K562 (cell line): ENCODE measurements around the gene TRAF3. TPM values are rescaled to one million over a fixed set of nuclear protein-coding genes. Genes with fewer than 3 reads are reported as not detected.
A peak's percentile ranks its signal among the peaks of the same experiment; 100 is the strongest.

Experiments
- ATAC-seq: fragments of 200-7000 bp; cut with Tn5 transposase; 3 replicates; pipeline ENCODE4 v1.9.1; 2020; ENCODE audit warnings: moderate library complexity
- BruUV-seq: library from RNA; stranded (reverse); fragments of 400-500 nt; replicated peaks from 2 replicates; lab custom pipeline; 2021; lab: Mats Ljungman, UMichigan
- CTCF ChIA-PET: fragments of 300-600 bp; formaldehyde crosslinking; extraction: SDS; loops from one replicate; lab custom pipeline; 2021; ENCODE audit warnings: low intra/inter-chr PET ratio; lab: Yijun Ruan, JAX
- POLR2A ChIA-PET: fragments of 300-600, 350-650 bp; sonication (Branson Sonifier 250); formaldehyde crosslinking; extraction: SDS; loops from one replicate; lab custom pipeline; 2021; ENCODE audit warnings: antibody characterized with exemption, inconsistent platforms; lab: Yijun Ruan, JAX
- DNase-seq, 4 experiments: peaks; one replicate each; pipeline versions ENCODE4 v3.0.0 to v3.0.0-alpha.2; 2011 to 2018; ENCODE audit warnings: low spot score in 3 of 4, mixed read lengths in 3 of 4; ENCODE audit errors: extremely low read depth in 1 of 4
- FAIRE-seq: peaks from 2 replicates; lab custom pipeline; 2011; peaks lifted over from hg19 to GRCh38; lab: Jason Lieb, UNC
- H2AFZ ChIP-seq: 2 replicates; pipeline ENCODE4 v1.6.0; 2011; ENCODE audit warnings: low read depth, low read length, control low read depth, inconsistent platforms
- H3K27ac ChIP-seq: fragments of 200-600 bp; 3 replicates; pipeline ENCODE4 v1.8.0; 2011; ENCODE audit warnings: low read depth, mild to moderate bottlenecking, control low read depth, inconsistent platforms, low read length, moderate library complexity, mixed read lengths; ENCODE audit errors: extremely low read depth
- H3K27me3 ChIP-seq, 2 experiments: fragments of 300-600 bp in 1 of 2; 2 replicates in 1 of 2; 3 replicates in 1 of 2; pipeline versions ENCODE4 v1.6.0 to v1.8.0; 2011; ENCODE audit warnings: inconsistent platforms in 2 of 2, low read length in 2 of 2, mild to moderate bottlenecking in 1 of 2, mixed read lengths in 1 of 2, moderate library complexity in 1 of 2; ENCODE audit not compliant: control insufficient read depth in 2 of 2, insufficient read depth in 2 of 2
- H3K36me3 ChIP-seq: fragments of 300-600 bp; 3 replicates; pipeline ENCODE4 v1.8.0; 2011; ENCODE audit warnings: mild to moderate bottlenecking, low read length, inconsistent platforms; ENCODE audit not compliant: control insufficient read depth, insufficient read depth
- H3K4me1 ChIP-seq, 2 experiments: fragments of 200-600 bp in 1 of 2; replicated peaks in 1 of 2; 2 replicates in 1 of 2; 3 replicates in 1 of 2; pipeline versions ENCODE4 v1.5.1 to v1.8.0; 2011; ENCODE audit warnings: inconsistent platforms in 2 of 2, low read length in 2 of 2, mild to moderate bottlenecking in 1 of 2, mixed read lengths in 1 of 2, moderate library complexity in 1 of 2; ENCODE audit not compliant: control insufficient read depth in 2 of 2, insufficient read depth in 2 of 2
- H3K4me2 ChIP-seq: 2 replicates; pipeline ENCODE4 v1.6.1; 2011; ENCODE audit warnings: low read length, control low read depth, inconsistent platforms, mixed read lengths; ENCODE audit not compliant: insufficient read depth
- H3K4me3 ChIP-seq: fragments of 200-600 bp; sonication (generic), shearing (Covaris generic); 2 replicates; pipeline ENCODE4 v1.5.1; 2016; ENCODE audit warnings: control low read depth, inconsistent platforms
- H3K79me2 ChIP-seq: fragments of 200-600 bp; 3 replicates; pipeline ENCODE4 v1.8.0; 2011; ENCODE audit warnings: low read length, inconsistent platforms; ENCODE audit not compliant: control insufficient read depth, insufficient read depth
- H3K9ac ChIP-seq, 2 experiments: 2 replicates each; pipeline versions ENCODE4 v1.6.0 to v1.6.1; 2011; ENCODE audit warnings: low read depth in 2 of 2, low read length in 2 of 2, control low read depth in 1 of 2, inconsistent platforms in 1 of 2, mild to moderate bottlenecking in 1 of 2, mixed read lengths in 1 of 2; ENCODE audit not compliant: insufficient read depth in 1 of 2
- H3K9me1 ChIP-seq: one replicate; pipeline ENCODE4 v1.6.0; 2011; ENCODE audit warnings: inconsistent platforms, mild to moderate bottlenecking, low read length, moderate library complexity; ENCODE audit not compliant: control insufficient read depth, insufficient read depth
- H3K9me3 ChIP-seq: replicated peaks from 2 replicates; pipeline ENCODE4 v1.5.1; 2011; ENCODE audit warnings: low read depth, low read length, inconsistent platforms; ENCODE audit not compliant: control insufficient read depth, insufficient read depth
- H4K20me1 ChIP-seq: replicated peaks from 2 replicates; pipeline ENCODE4 v1.6.1; 2011; ENCODE audit warnings: low read length, inconsistent platforms, mixed read lengths; ENCODE audit not compliant: control insufficient read depth, insufficient read depth
- CBX8 ChIP-seq: fragments of 200-600 bp; sonication (generic); IDR thresholded peaks from 2 replicates; pipeline ENCODE4 v1.6.1; 2012; ENCODE audit warnings: borderline replicate concordance, mixed run types, low read depth, mild to moderate bottlenecking, moderate library complexity, mixed read lengths, low read length, control low read depth, inconsistent platforms; ENCODE audit not compliant: poor library complexity, severe bottlenecking; ENCODE audit errors: extremely low read depth
- CHD4 ChIP-seq: fragments of 200-600 bp; sonication (generic); IDR thresholded peaks from 3 replicates; pipeline ENCODE4 v1.6.1; 2012; ENCODE audit warnings: low read depth, mild to moderate bottlenecking, mixed read lengths, low read length, inconsistent platforms; ENCODE audit not compliant: insufficient read depth, insufficient replicate concordance, poor library complexity, severe bottlenecking
- EHMT2 ChIP-seq: fragments of 450-650 bp; IDR thresholded peaks from 2 replicates; pipeline ENCODE4 v1.6.1; 2018; ENCODE audit warnings: antibody characterized with exemption
- ELK1 ChIP-seq: sonication (generic); formaldehyde crosslinking; IDR thresholded peaks from 2 replicates; pipeline ENCODE4 v1.8.1; 2022; ENCODE audit warnings: missing genetic modification reagents
- ETV1 ChIP-seq: fragments of 450-650 bp; conservative IDR thresholded peaks from 2 replicates; pipeline ENCODE4 v1.6.1; 2016; ENCODE audit warnings: missing genetic modification characterization, control low read depth, low read depth, missing compliant biosample characterization
- GABPB1 ChIP-seq: sonication (generic); formaldehyde crosslinking; IDR thresholded peaks from 2 replicates; pipeline ENCODE4 v1.8.0; 2022; ENCODE audit warnings: mild to moderate bottlenecking, missing genetic modification reagents
- IFI16 ChIP-seq: fragments of 250-450 bp; sonication (Bioruptor Pico); IDR thresholded peaks from 2 replicates; pipeline ENCODE4 v2.1.2; 2022; ENCODE audit warnings: mild to moderate bottlenecking, inconsistent platforms
- MCM2 ChIP-seq: fragments of 450-650 bp; IDR thresholded peaks from 2 replicates; pipeline ENCODE4 v1.6.1; 2017; ENCODE audit warnings: low read depth, mild to moderate bottlenecking
- MED1 ChIP-seq: sonication (generic); formaldehyde crosslinking; IDR thresholded peaks from 2 replicates; pipeline ENCODE4 v1.8.1; 2023; ENCODE audit warnings: missing genetic modification reagents, borderline replicate concordance
- NEUROD1 ChIP-seq: fragments of 150-350 bp; IDR thresholded peaks from 2 replicates; pipeline ENCODE4 v1.6.1; 2014; ENCODE audit warnings: borderline replicate concordance, low read length, low read depth; ENCODE audit not compliant: partially characterized antibody
- RBM15 ChIP-seq: fragments of 200-400 bp; formaldehyde crosslinking; IDR thresholded peaks from 2 replicates; pipeline ENCODE4 v1.6.1; 2018; ENCODE audit warnings: mild to moderate bottlenecking, low read length, moderate library complexity; ENCODE audit not compliant: insufficient read depth
- SP2 ChIP-seq: IDR thresholded peaks from 2 replicates; pipeline ENCODE4 v1.6.1; 2011; ENCODE audit warnings: mild to moderate bottlenecking, low read depth, low read length, moderate library complexity; ENCODE audit not compliant: poor library complexity, severe bottlenecking; ENCODE audit errors: extremely low read depth
- TARDBP ChIP-seq: fragments of 450-650 bp; IDR thresholded peaks from 2 replicates; pipeline ENCODE4 v1.6.1; 2016
- ZKSCAN8 ChIP-seq: fragments of 200-800 bp; sonication (Bioruptor generic); IDR thresholded peaks from 2 replicates; pipeline ENCODE4 v1.6.1; 2016; ENCODE audit warnings: missing genetic modification characterization, missing compliant biosample characterization
- ZNF699 ChIP-seq: fragments of 250-450 bp; sonication (Bioruptor Pico); IDR thresholded peaks from 2 replicates; pipeline ENCODE4 v1.8.0; 2021; ENCODE audit warnings: mild to moderate bottlenecking, moderate library complexity; ENCODE audit not compliant: insufficient replicate concordance
- whole genome bisulfite sequencing: fragments of 100-300 bp; shearing (Covaris generic); methylation state at CpG from one replicate; pipeline ENCODE4 v1.1.6; 2016; ENCODE audit warnings: low coverage, mixed read lengths; ENCODE audit not compliant: insufficient coverage; ENCODE audit errors: missing lambda C conversion rate; 5-methylcytosine and 5-hydroxymethylcytosine counted together
- in situ Hi-C: fragments of 300-500 bp; cut with MboI; formaldehyde crosslinking; loops from 4 replicates; pipeline ENCODE4 v1.15.0; 2018; ENCODE audit warnings: inconsistent platforms, mixed read lengths
- intact Hi-C: fragments of 100-400 bp; cut with micrococcal nuclease; formaldehyde crosslinking; loops from 2 replicates; pipeline ENCODE4 v1.14.2; 2022
- polyA plus RNA-seq, 8 experiments: library from polyadenylated mRNA; depleted of rRNA in 4 of 8; stranded (reverse) in 5 of 8; unstranded in 3 of 8; fragments of >200 nt; fragmentation: Nextera tagmentation in 2 of 8; fragmentation: Illumina TruSeq in 1 of 8; extraction: Ambion mirVana in 2 of 8; extraction: Trizol in 1 of 8; gene quantifications; 2 replicates each; pipeline versions ENCODE4 v1.2.1 to v1.2.3, GENCODE V29; 2011 to 2014; ENCODE audit warnings: inconsistent platforms in 1 of 8, missing spikeins in 1 of 8
- total RNA-seq, 7 experiments: library from RNA; depleted of rRNA in 6 of 7; stranded (reverse); fragments of >200 nt in 6 of 7; fragmentation: Illumina TruSeq in 2 of 7; extraction: Trizol in 2 of 7; gene quantifications; 2 replicates each; pipeline versions ENCODE4 v1.2.1 to v1.2.3, GENCODE V29; 2011 to 2021; ENCODE audit warnings: low replicate concordance in 1 of 7
- TF ChIP-seq, protein P1 (sequence below): sonication (generic); formaldehyde crosslinking; IDR thresholded peaks from 2 replicates; pipeline ENCODE4 v1.4.0; 2020; ENCODE audit warnings: mild to moderate bottlenecking, missing genetic modification reagents

TRAF3 gene
- total and polyA plus RNA-seq, 9 of the 15 experiments (the other 6 are each of a cell fraction or from before 2014, with no cell fraction given): 0.52 to 21.3 (median 9.9) TPM

- TF ChIP-seq CHD4 (no peak), EHMT2 (no peak), ZKSCAN8 (CRISPR knock-in tag) (no peak)
Observed at GRCh38 chr14:102817942-102818940, 41.0 kb downstream of the TRAF3 start (continued).

DNA sequence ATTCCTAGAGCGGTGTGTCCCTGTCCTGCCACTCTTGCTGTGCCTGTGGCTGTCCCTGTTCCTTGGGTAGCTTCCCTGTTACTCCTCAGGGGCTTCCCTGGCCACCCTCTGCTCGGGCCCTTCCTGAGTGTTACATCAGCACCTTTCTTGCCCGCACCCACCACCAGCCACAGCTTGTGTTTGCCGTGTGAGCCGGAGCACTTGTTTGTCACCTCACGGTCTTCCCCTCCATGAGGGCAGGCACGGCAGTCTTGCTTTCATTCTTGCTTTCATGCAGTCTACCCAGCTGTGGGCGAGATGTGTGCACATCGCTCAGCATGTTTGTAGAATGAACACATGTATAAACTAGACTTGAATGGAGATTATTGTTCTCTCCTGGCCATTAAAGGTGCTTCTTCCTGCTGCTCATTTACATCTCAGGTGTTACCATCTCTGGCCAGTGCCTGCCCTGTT is 42.0 kb downstream of the TRAF3 start:
- no peak for ATAC-seq
- Histone ChIP-seq H3K79me2 (peaks cover 33% of the 10 kb centered on the region), H3K9ac (peak overlapping the region in 1 of 2 experiments; percentile 58; a peak in 1 of 4 replicates), H3K9me3 (no peaks in the 10 kb centered on the region), H2AFZ (no peak overlapping the region), H3K27me3 (no peaks in the 10 kb centered on the region)
- CTCF ChIA-PET: no interaction called here
- WGBS: 83% methylated on average over 8 of the region's 9 CpGs
- in situ Hi-C loops: no loop called here
- TF ChIP-seq MCM2 (no peak), MED1 (CRISPR knock-in tag) (no peak), NEUROD1 (no peak), ZNF699 (no peak), IFI16 (CRISPR knock-in tag) (no peak), SP2 (no peak), CBX8 (no peak), ETV1 (tag) (no peak), TARDBP (no peak), ELK1 (no peak), RBM15 (no peak), GABPB1 (CRISPR knock-in tag) (no peak)
- TF ChIP-seq, protein P1, sequence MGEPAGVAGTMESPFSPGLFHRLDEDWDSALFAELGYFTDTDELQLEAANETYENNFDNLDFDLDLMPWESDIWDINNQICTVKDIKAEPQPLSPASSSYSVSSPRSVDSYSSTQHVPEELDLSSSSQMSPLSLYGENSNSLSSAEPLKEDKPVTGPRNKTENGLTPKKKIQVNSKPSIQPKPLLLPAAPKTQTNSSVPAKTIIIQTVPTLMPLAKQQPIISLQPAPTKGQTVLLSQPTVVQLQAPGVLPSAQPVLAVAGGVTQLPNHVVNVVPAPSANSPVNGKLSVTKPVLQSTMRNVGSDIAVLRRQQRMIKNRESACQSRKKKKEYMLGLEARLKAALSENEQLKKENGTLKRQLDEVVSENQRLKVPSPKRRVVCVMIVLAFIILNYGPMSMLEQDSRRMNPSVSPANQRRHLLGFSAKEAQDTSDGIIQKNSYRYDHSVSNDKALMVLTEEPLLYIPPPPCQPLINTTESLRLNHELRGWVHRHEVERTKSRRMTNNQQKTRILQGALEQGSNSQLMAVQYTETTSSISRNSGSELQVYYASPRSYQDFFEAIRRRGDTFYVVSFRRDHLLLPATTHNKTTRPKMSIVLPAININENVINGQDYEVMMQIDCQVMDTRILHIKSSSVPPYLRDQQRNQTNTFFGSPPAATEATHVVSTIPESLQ (CRISPR knock-in tag): no peak
- TF ChIP-seq, all 486 proteins: peak for 0
- DNase-seq (no peak), FAIRE-seq (no peak)
- Histone ChIP-seq H3K4me2 (no peak overlapping the region), H3K4me3 (no peak overlapping the region), H3K36me3 (no peaks in the 10 kb centered on the region), H4K20me1 (no peaks in the 10 kb centered on the region; the same call in none of the 2 replicates), H3K4me1 (peaks cover 0 to 4% of the 10 kb centered on the region in 2 experiments; a peak in 2 of 5 replicates), H3K9me1 (no peaks in the 10 kb centered on the region), H3K27ac (no peak overlapping the region)
- POLR2A ChIA-PET: interaction anchor here (1.1 kb wide), 1 partner anchor 13 kb away, joined by 3 read pairs; no protein-coding TSS in a partner anchor
- intact Hi-C loops: no loop called here
- BruUV-seq: no TSS peak
